HG03460 (cell line): ENCODE measurements around the gene HIP1R.

Experiments
- ATAC-seq: cut with Tn5 transposase; IDR thresholded peaks from one replicate; pipeline ENCODE4 v1.9.1; 2021; ENCODE audit not compliant: unreplicated experiment

The HIP1R gene

DNA sequence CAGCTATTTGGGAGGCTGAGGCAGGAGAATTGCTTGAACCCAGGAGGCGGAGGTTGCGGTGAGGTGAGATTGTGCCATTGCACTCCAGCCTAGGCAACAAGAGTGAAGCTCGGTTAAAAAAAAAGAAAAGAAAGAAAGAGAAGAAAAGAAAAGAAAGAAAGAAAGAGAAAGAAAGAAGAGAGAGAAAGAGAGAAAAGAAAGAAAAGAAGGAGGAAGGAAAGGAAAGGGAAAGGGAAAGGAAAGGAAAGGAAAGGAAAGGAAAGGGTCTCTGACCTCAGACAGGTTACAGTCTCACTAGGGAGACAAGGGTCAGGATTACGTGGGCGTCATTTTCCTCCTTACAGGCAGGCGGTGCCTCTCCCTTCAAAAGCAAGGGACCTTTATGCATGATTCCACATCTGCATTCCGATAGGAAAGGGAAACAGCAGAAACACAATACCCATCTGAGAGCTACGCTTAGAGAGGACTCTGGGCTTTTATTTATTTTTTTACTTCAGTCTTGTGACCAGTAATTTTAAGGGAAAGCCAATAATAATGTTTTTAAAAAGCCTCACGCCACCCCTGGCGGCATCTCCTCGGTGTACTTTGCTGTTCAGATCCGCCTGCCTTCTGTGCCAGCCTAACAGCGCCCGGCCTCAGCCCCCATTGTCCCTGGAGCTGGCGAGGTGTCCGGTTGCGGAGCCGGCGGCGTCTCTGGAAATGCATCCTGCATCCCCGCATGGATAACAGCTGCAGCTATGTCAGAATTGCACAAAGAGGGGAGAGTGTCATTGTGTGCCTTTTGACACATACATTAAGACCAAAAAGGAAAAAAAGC lies 945 bp upstream of the HIP1R start:
- ATAC-seq, result no peak

GRCh38 chr12:122835750-122836026 lies 431 bp downstream of the HIP1R start:
- peak; percentile 45 for ATAC-seq

- no peak for ATAC-seq
These were observed 1.0 kb downstream of the HIP1R start for GRCh38 chr12:122836027-122836921.

DNA sequence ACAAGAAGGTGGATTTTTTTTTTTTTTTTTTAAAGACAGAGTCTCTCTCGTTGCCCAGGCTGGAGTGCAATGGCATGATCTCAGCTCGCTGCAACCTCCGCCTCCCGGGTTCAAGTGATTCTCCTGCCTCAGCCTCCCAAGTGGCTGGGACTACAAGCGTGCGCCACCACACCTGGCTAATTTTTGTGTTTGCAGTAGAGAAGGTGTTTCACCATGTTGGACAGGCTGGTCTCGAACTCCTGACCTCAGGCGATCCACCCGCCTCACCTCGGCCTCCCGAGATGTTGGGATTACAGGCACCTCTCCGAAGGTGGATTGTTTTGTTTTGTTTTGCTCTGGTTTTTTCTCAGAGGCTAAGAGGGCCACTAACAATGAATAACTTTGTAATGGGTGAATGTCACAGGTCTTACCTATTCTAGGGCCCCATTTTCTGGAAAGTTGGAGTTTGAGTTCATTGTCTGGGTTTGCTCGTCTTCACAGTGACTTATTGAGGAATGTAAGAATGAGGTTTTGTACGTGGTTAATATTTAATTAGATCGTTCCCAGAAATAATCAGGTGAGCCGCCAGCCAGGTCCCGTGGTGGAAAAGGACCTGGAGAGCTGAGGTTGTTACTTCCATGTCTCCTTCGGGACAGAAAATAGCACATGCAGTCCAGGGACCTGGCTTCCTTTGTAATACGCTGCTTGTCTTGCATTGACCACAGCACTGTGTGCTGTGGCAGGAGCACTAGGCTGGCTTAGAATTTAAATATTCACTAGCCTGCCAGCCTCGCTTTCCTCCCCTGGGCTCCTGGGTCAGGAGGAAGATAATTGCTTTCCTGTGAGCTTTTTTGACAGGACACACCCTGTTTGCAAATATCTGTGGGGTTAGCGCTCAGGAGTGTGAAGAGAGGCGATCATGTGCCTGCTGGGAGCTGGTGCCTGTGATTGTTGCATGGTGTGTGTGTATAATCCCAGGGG lies 2.3 kb downstream of the HIP1R start:
- ATAC-seq, result no peak

DNA sequence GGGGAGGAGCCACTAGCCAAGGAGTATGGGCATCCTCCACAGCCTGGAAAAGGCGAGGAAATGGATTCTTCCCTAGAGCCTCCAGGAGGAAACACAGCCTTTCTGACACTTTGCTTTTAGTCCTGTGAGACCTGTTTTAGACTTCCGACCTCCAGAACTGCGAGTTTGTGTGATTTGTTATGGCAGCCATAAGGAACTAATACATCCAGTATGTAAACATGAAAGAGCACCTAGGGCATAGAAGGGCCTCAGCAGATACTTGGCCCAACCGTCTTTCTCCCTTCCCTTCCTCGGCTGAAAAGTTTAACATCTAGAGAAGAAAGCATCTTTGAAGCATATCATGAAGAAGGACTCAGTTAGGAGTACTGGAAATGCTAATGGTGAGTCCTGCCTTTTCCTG lies 3.6 kb downstream of the HIP1R start:
- ATAC-seq, result no peak

DNA sequence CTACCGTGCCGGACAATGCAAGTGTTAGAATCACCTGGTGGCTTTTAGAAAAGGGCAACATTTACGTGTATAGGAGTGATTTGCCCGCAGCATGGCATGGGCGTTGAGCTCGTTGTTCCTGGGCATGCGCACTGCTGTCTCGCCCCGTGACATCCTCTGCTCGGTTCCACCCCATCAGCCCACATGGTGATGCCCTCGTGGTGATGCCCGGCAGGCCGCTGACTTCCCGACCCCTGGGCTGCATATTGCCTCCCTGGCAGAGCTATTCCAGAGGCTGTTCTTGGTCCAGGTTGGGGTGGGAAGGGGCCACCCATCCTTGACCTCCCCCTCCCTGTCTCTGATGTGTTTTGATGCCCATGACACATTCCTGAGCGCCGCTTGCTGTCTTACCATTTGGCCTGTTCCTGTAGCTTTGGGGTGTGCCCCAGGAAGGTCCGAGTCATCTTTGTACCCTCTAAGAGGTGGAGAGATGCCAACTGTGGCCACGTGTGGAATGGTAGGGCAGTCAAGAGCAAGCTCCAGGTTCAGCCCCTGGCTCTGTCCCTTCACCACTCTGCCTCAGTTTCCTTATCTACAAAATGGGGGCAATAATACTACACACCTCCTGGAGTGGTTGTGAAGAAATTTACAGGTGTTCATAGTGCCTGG lies 4.8 kb downstream of the HIP1R start:
- ATAC-seq, result no peak

- ATAC-seq, result no peak
These were observed 5.6 kb downstream of the HIP1R start for GRCh38 chr12:122840580-122841513.

DNA sequence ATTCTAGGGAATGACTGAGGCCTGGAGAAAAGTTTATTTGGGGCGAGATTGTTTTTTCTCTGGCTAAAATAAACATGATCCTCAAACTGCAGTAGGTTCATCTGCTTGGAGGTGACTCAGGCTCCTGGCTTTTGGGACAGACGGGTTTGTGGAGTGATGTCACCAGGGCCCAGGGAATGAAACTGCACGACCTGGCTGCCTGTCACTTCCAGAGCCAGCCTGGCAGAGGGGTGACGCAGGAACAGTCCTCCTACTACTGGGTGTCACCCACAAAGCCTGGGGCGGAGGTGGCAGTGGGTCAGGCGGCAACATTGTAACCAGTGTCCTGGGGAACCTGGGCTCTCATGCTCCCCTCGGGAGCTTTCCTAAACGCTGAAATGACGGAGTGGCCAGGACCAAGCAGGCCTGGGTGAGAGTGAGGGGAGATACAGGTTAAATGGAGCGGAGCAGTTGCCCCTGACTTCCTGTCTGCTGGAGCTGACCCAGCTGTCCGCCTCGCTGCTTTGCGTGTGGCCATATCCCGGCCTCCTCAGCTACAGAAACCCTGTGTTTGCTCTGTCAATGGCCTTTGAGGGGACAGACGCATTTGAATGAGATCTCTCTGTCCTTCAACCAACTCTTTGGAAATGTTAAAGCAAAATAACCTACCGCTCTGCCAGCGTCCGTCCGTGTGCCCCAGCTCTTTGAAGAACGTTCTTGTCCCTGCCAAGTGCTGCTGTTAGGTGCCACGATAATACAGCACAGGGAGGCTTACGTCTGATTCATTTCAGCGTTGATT lies 6.5 kb downstream of the HIP1R start:
- ATAC-seq, result no peak

DNA sequence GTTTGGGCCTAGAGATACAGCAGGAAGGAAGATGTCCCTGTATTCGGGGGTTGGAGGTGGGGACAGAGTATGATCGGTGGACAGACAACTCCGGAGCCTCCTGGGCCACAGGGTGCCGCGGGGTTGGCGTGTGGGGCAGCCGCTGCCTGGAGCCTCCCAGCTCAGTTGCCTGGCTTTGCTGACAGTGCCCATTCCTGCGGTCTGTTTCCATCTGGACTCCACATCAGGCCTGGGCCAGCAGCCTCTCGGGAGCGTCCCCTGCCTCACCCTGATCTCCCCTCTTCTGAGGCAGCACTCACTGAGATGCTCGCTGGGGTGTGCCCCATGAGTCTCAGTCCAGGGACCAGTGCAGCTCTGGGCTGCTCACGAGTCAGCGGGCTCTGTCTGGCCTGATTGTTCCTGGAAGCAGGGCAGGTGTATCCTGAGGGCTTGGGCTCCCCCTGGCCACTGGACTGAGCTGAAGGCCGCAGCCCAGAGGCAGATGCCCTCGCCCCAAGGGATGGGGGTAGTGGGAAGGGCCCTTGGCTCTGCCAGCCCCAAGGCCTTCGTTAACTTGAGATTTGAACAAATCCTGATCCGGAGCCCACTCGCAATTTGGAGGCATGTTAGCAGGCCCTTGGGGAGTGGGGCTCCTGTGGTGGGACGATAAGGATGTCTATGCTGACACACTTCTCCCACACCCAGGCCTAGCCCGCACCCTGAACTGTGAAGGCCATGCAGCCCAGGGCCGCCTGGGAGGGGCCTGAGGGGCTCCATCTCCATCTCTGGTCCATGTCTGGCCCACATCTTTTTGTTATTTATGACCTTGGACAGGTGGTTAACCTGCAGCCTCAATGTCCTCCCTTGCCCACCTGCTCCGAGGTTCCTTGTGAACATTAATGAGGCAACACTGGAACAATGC lies 7.5 kb downstream of the HIP1R start:
- ATAC-seq, result no peak

GRCh38 chr12:122843455-122843854 lies 8.2 kb downstream of the HIP1R start:
- no peak for ATAC-seq

- ATAC-seq, result no peak
These were observed 9.2 kb downstream of the HIP1R start for GRCh38 chr12:122844366-122844971.

DNA sequence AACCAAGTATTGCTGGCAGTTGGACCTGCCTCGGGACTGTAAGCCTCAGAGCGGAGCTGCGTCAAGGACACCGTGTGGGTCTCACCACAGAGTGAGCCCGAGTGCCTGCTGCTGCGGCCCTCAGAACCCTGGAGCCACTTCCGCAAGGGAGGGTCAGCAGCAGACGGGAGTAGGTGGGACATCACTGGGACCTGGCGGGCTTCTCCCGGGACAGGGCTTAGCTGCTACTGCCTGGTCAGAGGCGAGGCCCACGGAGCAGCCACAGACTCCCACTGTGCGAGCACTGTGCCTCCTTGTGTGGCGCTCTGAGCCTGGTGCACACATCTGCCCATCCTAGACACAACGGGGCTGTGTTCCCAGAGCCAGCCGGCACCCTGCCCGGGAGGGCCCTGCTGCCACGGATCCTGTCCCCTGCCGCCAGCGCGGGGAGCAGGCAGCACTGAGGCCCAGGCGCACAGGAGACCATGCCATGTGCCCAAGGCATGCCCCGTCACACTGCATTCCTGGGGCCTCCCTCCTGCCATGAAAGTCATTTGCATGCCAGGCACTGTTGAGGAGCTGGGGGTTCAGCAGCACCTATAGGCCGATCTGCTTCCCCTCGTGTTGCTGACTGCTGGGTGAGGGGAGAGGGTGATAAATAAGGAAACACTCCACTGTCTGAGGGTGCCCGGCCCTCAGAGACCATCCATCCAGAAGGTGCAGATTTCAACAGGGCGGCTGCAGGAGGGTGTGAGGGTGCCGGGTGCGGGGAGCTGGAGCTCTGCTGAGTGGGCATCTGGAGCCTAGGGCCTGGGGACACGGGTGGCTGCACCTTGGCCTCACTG lies 10.0 kb downstream of the HIP1R start:
- ATAC-seq, result no peak

DNA sequence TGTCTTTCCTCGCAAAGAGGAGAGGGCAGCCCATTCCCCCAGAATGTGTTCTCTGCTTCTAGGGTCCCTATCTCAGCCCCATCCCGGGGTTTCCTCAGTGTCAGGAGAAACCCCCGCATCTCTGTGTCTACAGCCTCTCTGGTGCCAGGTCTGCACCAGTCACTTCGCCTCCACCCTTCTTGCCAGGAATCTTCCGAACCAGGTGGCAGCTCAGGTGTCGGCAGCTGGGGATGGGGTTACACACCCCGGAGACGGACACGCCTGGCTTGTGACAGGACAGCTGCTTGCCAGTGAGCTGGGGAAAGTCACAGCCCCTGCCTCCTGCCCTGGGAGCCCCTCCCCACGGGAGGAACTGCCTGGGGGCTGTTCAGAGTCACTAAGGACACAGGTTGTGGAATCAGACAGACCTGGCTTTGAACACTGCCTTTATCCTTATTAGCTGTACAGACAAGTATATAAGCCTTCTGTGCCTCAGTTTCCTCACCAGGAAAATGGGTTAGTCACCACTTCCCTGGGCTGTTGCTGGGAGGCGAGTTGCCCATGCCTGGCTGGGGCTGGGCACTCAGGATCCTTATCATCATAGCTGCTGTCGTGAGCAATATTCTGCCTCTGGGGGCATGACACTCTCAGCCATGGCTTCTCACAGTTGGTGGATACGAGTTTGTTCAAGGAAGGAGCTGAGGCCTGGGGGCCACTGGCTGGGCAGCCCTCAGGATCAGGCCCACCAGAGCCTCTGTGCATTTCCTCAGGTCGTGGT lies 10.8 kb downstream of the HIP1R start:
- no peak for ATAC-seq

GRCh38 chr12:122846622-122847515 lies 11.6 kb downstream of the HIP1R start:
- no peak for ATAC-seq

- ATAC-seq, result no peak
These were observed 12.2 kb downstream of the HIP1R start for GRCh38 chr12:122847516-122847836.
